HepG2 (cell line): ENCODE measurements around the gene MBLAC1. TPM values are rescaled to one million over a fixed set of nuclear protein-coding genes. Genes with fewer than 3 reads are reported as not detected.

Source experiments
- ATF5 ChIP-seq: sonication (generic); formaldehyde crosslinking; IDR thresholded peaks from 2 replicates; pipeline ENCODE4 v1.4.0; 2020; ENCODE audit warnings: mild to moderate bottlenecking, low read depth, missing genetic modification reagents
- FOXA3 ChIP-seq: IDR thresholded peaks from 2 replicates; pipeline ENCODE4 v1.6.1; 2016; ENCODE audit warnings: missing genetic modification reagents, missing compliant biosample characterization
- GLMP ChIP-seq: sonication (generic); formaldehyde crosslinking; IDR thresholded peaks from 2 replicates; pipeline ENCODE4 v1.9.0; 2021; ENCODE audit warnings: missing genetic modification reagents, mild to moderate bottlenecking, borderline replicate concordance
- KDM3A ChIP-seq: IDR thresholded peaks from 2 replicates; pipeline ENCODE4 v1.6.1; 2018; ENCODE audit warnings: low read depth, missing compliant biosample characterization
- NFATC3 ChIP-seq: sonication (generic); formaldehyde crosslinking; IDR thresholded peaks from 2 replicates; pipeline ENCODE4 v1.5.1; 2020; ENCODE audit warnings: mild to moderate bottlenecking, missing genetic modification reagents
- PCBP1 ChIP-seq: fragments of 200-400 bp; formaldehyde crosslinking; IDR thresholded peaks from 2 replicates; pipeline ENCODE4 v1.6.1; 2017; ENCODE audit warnings: mild to moderate bottlenecking, low read depth, low read length, borderline replicate concordance
- SMC3 ChIP-seq: IDR thresholded peaks from 2 replicates; pipeline ENCODE4 v1.6.1; 2011; ENCODE audit warnings: low read length, improper control_type of control experiment
- SMYD3 ChIP-seq: sonication (generic); formaldehyde crosslinking; IDR thresholded peaks from 2 replicates; pipeline ENCODE4 v1.8.1; 2023; ENCODE audit warnings: mild to moderate bottlenecking, missing genetic modification reagents
- SOX13 ChIP-seq, 3 experiments: fragments of 450-650 bp in 1 of 3; sonication (generic) in 1 of 3; formaldehyde crosslinking in 1 of 3; IDR thresholded peaks in 2 of 3; conservative IDR thresholded peaks in 1 of 3; 2 replicates each; pipeline versions ENCODE4 v1.5.0 to v1.6.1; 2016 to 2020; ENCODE audit warnings: antibody characterized with exemption in 1 of 3, mild to moderate bottlenecking in 1 of 3, missing compliant biosample characterization in 1 of 3, missing genetic modification reagents in 1 of 3, moderate library complexity in 1 of 3
- SOX5 ChIP-seq: IDR thresholded peaks from 2 replicates; pipeline ENCODE4 v1.6.1; 2016; ENCODE audit warnings: borderline replicate concordance
- ZBTB10 ChIP-seq: sonication (generic); formaldehyde crosslinking; IDR thresholded peaks from 2 replicates; pipeline ENCODE4 v1.4.0; 2020; ENCODE audit warnings: missing genetic modification reagents, borderline replicate concordance
- ZBTB2 ChIP-seq: sonication (generic); formaldehyde crosslinking; IDR thresholded peaks from 2 replicates; pipeline ENCODE4 v1.8.0; 2022; ENCODE audit warnings: low read depth, missing genetic modification reagents
- ZBTB37 ChIP-seq: sonication (generic); formaldehyde crosslinking; IDR thresholded peaks from 2 replicates; pipeline ENCODE4 v1.4.0; 2020; ENCODE audit warnings: mild to moderate bottlenecking, missing genetic modification reagents
- ZNF235 ChIP-seq: sonication (generic); formaldehyde crosslinking; IDR thresholded peaks from 2 replicates; pipeline ENCODE4 v1.8.1; 2023; ENCODE audit warnings: mild to moderate bottlenecking, missing genetic modification reagents, borderline replicate concordance
- ZNF333 ChIP-seq: sonication (generic); formaldehyde crosslinking; IDR thresholded peaks from 2 replicates; pipeline ENCODE4 v1.4.0; 2020; ENCODE audit warnings: mild to moderate bottlenecking, missing genetic modification reagents, borderline replicate concordance
- ZNF468 ChIP-seq: sonication (generic); formaldehyde crosslinking; IDR thresholded peaks from 2 replicates; pipeline ENCODE4 v1.8.0; 2022; ENCODE audit warnings: mild to moderate bottlenecking, moderate library complexity, missing genetic modification reagents
- ZNF484 ChIP-seq: sonication (generic); formaldehyde crosslinking; IDR thresholded peaks from 2 replicates; pipeline ENCODE4 v1.5.1; 2020; ENCODE audit warnings: mild to moderate bottlenecking, low read depth, missing genetic modification reagents, borderline replicate concordance
- ZNF713 ChIP-seq: sonication (generic); formaldehyde crosslinking; IDR thresholded peaks from 2 replicates; pipeline ENCODE4 v1.4.0; 2020; ENCODE audit warnings: mild to moderate bottlenecking, missing genetic modification reagents
- ZNF746 ChIP-seq: sonication (generic); formaldehyde crosslinking; IDR thresholded peaks from 2 replicates; pipeline ENCODE4 v1.8.0; 2022; ENCODE audit warnings: mild to moderate bottlenecking, missing genetic modification reagents
- ZNF792 ChIP-seq: IDR thresholded peaks from 2 replicates; pipeline ENCODE4 v1.6.1; 2016
- ZNF83 ChIP-seq: sonication (generic); formaldehyde crosslinking; IDR thresholded peaks from 2 replicates; pipeline ENCODE4 v1.4.0; 2020; ENCODE audit warnings: missing genetic modification reagents, mild to moderate bottlenecking, borderline replicate concordance
- ZSCAN22 ChIP-seq: sonication (generic); formaldehyde crosslinking; IDR thresholded peaks from 2 replicates; pipeline ENCODE4 v1.4.0; 2020; ENCODE audit warnings: mild to moderate bottlenecking, missing genetic modification reagents
- polyA plus RNA-seq, 8 experiments: library from polyadenylated mRNA; depleted of rRNA in 3 of 8; stranded (reverse) in 7 of 8; unstranded in 1 of 8; fragments of >200 nt; fragmentation: Illumina TruSeq in 4 of 8; extraction: Trizol in 4 of 8; gene quantifications; 2 replicates each; pipeline versions ENCODE4 v1.2.1 to v1.2.3, GENCODE V29; 2011 to 2016; ENCODE audit warnings: low read depth in 4 of 8, missing spikeins in 1 of 8, mixed read lengths in 1 of 8; ENCODE audit not compliant: insufficient read depth in 1 of 8
- total RNA-seq, 5 experiments: library from RNA; depleted of rRNA; stranded (reverse); fragments of >200 nt; fragmentation: Illumina TruSeq; extraction: Trizol; gene quantifications; 2 replicates each; pipeline ENCODE4 v1.2.3, GENCODE V29; 2016; ENCODE audit warnings: low read depth in 1 of 5

Gene MBLAC1
- total and polyA plus RNA-seq, 2 of the 13 experiments (the other 11 are each of a cell fraction or from before 2014, with no cell fraction given) = 0.79 to 2.1 TPM

- TF ChIP-seq PCBP1 = no peak
- TF ChIP-seq ZBTB37 = no peak
- TF ChIP-seq ZNF713 (CRISPR knock-in tag) = no peak
- TF ChIP-seq FOXA3 (CRISPR knock-in tag) = no peak
- TF ChIP-seq ZNF792 (CRISPR knock-in tag) = no peak
- TF ChIP-seq ZSCAN22 (CRISPR knock-in tag) = no peak
- TF ChIP-seq ZNF746 (CRISPR knock-in tag) = no peak
- no peak for TF ChIP-seq ZBTB10 (CRISPR knock-in tag)
- TF ChIP-seq KDM3A (CRISPR knock-in tag) = no peak
- TF ChIP-seq GLMP (CRISPR knock-in tag) = no peak
- TF ChIP-seq SOX13 (IDR thresholded peaks at IDR 0.05) = no peak
- TF ChIP-seq SOX13 (CRISPR knock-in tag; conservative IDR thresholded peaks at IDR 0.05 in 1 of 2, IDR thresholded peaks at IDR 0.05 in 1 of 2) = no peak
- TF ChIP-seq ZNF333 (CRISPR knock-in tag) = no peak
- TF ChIP-seq ZNF468 = no peak
- no peak for TF ChIP-seq SOX5 (CRISPR knock-in tag)
- TF ChIP-seq SMC3 = no peak
- no peak for TF ChIP-seq NFATC3 (CRISPR knock-in tag)
- TF ChIP-seq ZNF484 = no peak
- no peak for TF ChIP-seq ZNF235 (CRISPR knock-in tag)
- no peak for TF ChIP-seq ATF5 (CRISPR knock-in tag)
- no peak for TF ChIP-seq SMYD3
- no peak for TF ChIP-seq ZBTB2 (CRISPR knock-in tag)
- TF ChIP-seq ZNF83 (CRISPR knock-in tag) = no peak
Observed at GRCh38 chr7:100177045-100178001, 50.6 kb downstream of the MBLAC1 start, which contains the start of the genes GPC2 and STAG3 (continued).
